Muscle layer of duodenum (tissue), 2 donors: ENCODE results near the gene MAPKAPK3.
"Not testable (repeated sequence)": the region's sequence is repeated elsewhere in the genome, so short reads cannot be mapped to it uniquely, and the experiment has no call there.

Experiments used
- H3K27ac ChIP-seq: one replicate; pipeline ENCODE4 v1.7.0; 2013; ENCODE audit warnings: mild to moderate bottlenecking, low read length
- H3K27me3 ChIP-seq: one replicate; pipeline ENCODE4 v1.7.0; 2013; ENCODE audit warnings: low read depth, mild to moderate bottlenecking, control low read depth, low read length
- H3K36me3 ChIP-seq, 2 donors: one replicate each; pipeline ENCODE4 v1.7.0; 2013; ENCODE audit warnings: low read length in 2 of 2, control low read depth in 1 of 2, mild to moderate bottlenecking in 1 of 2; ENCODE audit not compliant: insufficient read depth in 2 of 2, control insufficient read depth in 1 of 2
- H3K4me1 ChIP-seq, 2 donors: one replicate each; pipeline ENCODE4 v1.7.0; 2013; ENCODE audit warnings: low read length in 2 of 2, mild to moderate bottlenecking in 2 of 2, control low read depth in 1 of 2, moderate library complexity in 1 of 2; ENCODE audit not compliant: insufficient read depth in 2 of 2, control insufficient read depth in 1 of 2
- H3K4me3 ChIP-seq, 2 donors: one replicate each; pipeline ENCODE4 v1.7.0; 2013; ENCODE audit warnings: low read length in 2 of 2, low read depth in 1 of 2, mild to moderate bottlenecking in 1 of 2
- H3K9me3 ChIP-seq, 2 donors: one replicate each; pipeline ENCODE4 v1.7.0; 2013; ENCODE audit warnings: low read length in 2 of 2, control low read depth in 1 of 2, mild to moderate bottlenecking in 1 of 2; ENCODE audit not compliant: control insufficient read depth in 1 of 2
- donor health status: healthy.

MAPKAPK3 gene

DNA sequence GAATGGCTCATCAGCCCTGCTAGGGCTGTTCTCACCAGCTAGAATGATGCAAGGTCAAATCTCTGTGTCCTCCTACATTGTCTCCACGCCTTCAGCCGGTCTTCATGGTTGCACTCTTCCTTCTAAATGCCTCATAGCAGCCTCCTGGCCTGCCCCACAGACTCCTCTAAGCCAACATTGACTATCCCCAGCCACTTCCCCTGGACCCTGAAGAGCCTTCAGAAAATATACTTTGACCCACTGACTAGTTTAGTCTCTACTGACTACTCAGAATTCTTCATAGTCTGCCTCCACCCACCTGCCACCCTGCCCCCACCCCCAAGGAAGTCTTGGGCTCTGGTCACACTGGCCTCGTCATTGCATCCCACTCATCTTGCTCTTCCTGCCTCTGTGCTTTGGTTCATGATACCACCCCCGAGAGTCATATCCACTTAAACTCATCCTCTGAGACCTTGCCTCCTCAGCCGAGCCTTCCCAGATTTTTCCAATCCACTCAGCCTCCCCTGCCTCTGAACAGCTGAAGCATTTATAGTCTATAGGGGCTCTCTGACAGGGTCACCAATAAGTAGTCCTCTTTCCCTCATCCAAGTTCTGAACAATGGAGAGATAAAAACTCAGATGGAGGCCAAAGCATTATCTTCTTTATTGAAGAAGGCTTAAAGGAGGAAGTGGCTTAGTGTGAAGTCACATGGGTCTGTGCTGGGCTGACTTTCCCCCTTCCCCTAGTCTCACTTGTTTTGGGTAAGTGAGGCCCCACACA is 48.3 kb downstream of the MAPKAPK3 start:
- H3K27me3 ChIP-seq, result no peaks in the 10 kb centered on the region

DNA sequence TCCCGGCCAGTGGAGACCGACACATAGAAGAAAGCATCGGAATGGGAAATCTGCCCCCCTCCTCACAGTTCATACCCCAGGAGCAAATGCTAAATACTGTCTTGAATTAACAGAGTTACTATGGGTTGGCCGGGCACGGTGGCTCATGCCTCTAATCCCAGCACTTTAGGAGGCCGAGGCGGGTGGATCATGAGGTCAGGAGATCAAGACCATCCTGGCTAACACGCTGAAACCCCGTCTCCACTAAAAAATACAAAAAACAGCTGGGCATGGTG is 48.8 kb downstream of the MAPKAPK3 start:
- not testable (repeated sequence) for H3K4me3 ChIP-seq, H3K27me3 ChIP-seq, H3K4me1 ChIP-seq, H3K9me3 ChIP-seq, H3K27ac ChIP-seq, H3K36me3 ChIP-seq

More for the DNA sequence above, 48.3 kb downstream of the MAPKAPK3 start:
- Histone ChIP-seq H3K4me1 (no peaks in the 10 kb centered on the region), H3K27ac (no peak overlapping the region), H3K4me3 (no peak overlapping the region), H3K36me3 (no peaks in the 10 kb centered on the region), H3K9me3 (no peaks in the 10 kb centered on the region)

DNA sequence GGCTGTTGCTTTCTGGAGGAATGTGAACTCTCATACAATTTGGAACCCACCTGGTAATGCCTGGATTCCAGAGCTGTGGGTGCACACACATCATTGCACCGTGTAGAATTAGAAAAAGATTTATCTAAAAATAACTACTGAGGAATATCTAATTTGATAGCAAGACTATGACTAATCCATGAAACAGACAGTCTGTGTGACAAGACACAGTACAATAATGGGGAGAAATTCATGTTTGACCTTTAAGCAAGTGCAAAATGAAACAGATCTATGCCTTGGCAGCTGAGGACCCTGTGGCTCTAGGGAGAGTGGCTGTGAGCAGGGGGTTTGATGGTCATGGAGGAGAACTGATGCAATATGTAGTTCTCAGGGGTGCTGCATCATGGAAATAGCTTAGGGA is 49.9 kb downstream of the MAPKAPK3 start:
- no peak overlapping the region for H3K4me3 ChIP-seq
- H3K27ac ChIP-seq, result no peak overlapping the region
- H3K27me3 ChIP-seq, result no peaks in the 10 kb centered on the region
- H3K9me3 ChIP-seq, result no peaks in the 10 kb centered on the region
- no peaks in the 10 kb centered on the region for H3K36me3 ChIP-seq
- H3K4me1 ChIP-seq, result no peaks in the 10 kb centered on the region

DNA sequence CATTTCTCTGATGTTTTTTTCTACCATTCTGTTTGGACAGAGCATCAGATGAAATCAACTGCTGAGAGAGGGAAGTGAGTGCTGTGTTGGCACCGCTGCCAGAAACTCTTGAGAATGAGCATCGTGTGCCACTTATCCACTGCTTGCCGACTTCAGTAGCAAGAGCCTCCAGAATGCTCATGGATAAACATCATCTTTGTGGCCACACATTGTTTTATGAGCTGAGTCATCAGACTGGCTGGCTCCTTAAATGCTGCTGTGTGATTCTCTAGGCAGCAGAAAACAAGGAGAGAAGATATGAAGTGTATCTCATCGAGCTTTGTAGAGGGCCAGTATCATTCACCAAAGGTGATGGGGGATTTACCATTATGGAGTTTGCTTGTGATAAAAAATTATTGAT is 54.4 kb downstream of the MAPKAPK3 start:
- Histone ChIP-seq H3K27me3 (peaks cover 16% of the 10 kb centered on the region), H3K36me3 (no peaks in the 10 kb centered on the region), H3K9me3 (no peaks in the 10 kb centered on the region), H3K4me3 (no peak overlapping the region), H3K27ac (no peak overlapping the region), H3K4me1 (peaks cover 3 to 5% of the 10 kb centered on the region in 2 donors)

DNA sequence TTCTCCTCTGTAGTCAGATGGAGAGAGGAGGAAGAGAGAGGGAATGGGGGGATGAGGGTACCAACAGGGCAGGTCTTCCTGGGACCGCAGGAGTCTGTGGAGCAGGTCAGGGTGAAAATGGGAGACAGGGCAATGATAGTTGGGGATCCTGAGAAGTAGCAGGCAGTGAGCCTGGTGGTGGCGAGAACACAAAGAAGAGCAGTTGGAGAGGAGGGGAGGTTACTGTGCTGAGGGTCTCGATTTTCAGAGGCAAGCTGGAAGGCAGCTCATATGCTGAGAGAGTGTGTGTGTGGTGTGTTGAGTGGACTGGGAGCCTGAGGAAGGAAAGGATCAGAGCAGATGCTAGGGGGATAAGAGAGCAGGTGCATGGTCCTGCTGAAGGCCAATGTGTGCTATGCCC is 55.7 kb downstream of the MAPKAPK3 start:
- Histone ChIP-seq H3K27me3 (peaks cover 26% of the 10 kb centered on the region), H3K4me3 (no peak overlapping the region), H3K9me3 (no peaks in the 10 kb centered on the region), H3K4me1 (peaks cover 3 to 5% of the 10 kb centered on the region in 2 donors), H3K36me3 (no peaks in the 10 kb centered on the region), H3K27ac (no peak overlapping the region)

DNA sequence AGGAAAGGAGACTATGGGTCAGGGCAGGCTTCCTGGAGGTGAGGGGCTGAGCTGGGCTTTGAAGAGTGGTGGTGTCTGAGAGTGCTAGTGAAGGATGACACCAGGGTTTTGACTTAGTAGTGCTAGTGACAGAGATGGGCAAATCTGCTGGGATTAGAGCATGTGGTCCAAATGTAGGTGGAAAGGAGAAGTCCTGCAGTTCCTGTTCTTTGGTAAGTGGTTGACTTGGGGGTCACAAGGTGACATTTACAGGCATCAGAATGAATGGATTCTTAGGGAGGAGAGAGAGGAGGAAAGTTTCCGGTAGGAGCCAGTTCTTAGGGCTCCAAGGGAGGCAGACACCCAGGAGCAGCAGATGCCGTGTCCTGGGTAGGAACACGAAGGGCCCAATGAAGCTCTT is 57.0 kb downstream of the MAPKAPK3 start:
- Histone ChIP-seq H3K4me3 (no peak overlapping the region), H3K36me3 (no peaks in the 10 kb centered on the region), H3K4me1 (peaks cover 3 to 5% of the 10 kb centered on the region in 2 donors), H3K27ac (no peak overlapping the region), H3K27me3 (peaks cover 26% of the 10 kb centered on the region), H3K9me3 (no peaks in the 10 kb centered on the region)

DNA sequence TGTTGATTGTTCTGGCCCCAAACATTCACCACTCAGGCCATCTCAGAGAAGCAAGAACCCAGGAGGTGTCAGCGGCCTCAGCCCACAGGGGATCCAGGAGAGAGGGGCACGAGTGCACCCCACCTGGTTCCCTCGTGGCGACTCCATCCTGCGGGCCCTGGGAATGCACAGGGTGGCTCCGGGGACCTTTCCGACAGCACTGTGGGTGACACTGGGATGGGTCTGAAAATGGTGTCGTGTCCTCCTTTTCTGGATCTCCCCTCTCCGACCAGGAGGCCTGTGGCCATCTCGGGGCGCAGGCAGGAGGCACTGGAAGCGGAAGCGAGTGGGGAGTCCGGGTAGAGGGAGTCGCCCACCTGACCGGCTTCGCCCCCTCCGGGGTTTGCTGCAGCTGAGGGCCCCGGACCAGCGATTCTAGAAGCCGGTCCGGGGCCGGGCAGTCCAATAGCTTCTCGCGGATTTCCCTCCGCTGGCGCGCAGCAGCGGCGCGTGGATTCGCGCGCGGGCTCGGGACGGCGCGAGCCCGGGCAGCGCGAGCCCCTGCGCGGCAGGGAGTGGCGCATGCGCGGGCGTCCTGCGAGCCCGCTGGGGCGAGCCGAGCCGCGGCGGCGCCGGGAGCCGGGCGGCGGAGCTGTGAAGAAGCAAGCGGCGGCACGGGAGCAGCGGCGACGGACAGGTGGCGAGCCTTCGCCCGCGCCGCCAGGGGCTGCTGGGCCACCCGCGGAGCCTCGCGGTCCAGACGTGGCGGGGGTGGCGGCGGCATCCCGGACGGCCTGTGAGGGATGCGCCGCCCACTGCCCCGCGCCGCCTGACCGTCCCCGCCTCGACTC is 57.6 kb downstream of the MAPKAPK3 start, which contains the start of gene DOCK3:
Gene DOCK3 (plus strand): TSS at position 579 of the 830 bp plus-strand sequence. CDS start 337 bp downstream, outside the sequence.
- peaks cover 3 to 5% of the 10 kb centered on the region in 2 donors for H3K4me1 ChIP-seq
- H3K9me3 ChIP-seq, result no peaks in the 10 kb centered on the region
- peak within 1 kb of the TSS in 1 of 2 donors; percentile 59 for H3K4me3 ChIP-seq
- no peak within 1 kb of the TSS for H3K27ac ChIP-seq
- no peaks in the 10 kb centered on the region for H3K36me3 ChIP-seq
- H3K27me3 ChIP-seq, result peaks cover 26% of the 10 kb centered on the region

DNA sequence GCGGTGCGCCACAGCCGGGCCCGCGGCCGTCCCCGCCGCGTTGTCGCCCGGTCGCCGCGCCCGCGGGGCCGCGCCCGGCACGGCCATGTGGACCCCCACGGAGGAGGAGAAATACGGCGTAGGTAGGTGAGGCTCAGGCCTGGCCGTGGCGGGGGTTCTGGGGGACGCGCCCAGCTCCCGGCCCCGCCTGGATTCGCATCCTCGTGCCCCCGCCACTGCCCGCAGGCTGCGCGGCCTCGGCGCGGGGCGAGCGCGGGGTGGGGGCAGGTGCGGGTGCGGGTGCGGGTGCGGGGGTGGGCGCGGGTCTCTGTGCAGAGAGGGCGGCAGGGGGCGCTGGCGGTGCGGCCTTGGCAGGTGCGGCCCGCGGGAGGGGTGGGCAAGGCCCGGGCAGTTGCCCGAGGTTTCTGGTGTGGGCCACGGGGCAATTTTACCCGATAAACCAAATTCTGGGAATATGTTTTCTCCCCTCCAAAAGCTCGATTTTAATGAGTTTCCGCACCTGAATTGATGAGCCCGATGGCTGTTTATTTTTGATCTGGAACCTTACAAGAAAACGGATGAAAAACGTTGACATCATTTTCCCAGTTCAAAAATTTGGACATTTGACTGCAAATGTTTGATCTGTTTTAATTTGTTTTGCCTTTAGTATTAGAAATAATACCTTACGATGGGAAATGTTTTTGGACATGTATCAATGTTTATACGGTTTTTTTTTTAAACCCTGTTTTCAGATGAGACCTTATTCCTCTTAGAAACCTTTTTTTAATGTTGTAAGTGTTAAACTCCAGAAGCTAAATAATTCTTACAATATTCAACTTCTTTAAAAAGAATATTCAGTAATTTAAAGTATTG is 58.5 kb downstream of the MAPKAPK3 start:
- Histone ChIP-seq H3K4me3 (peak overlapping the region in 1 of 2 donors; percentile 59), H3K4me1 (peaks cover 3 to 5% of the 10 kb centered on the region in 2 donors), H3K27ac (no peak overlapping the region), H3K27me3 (peaks cover 26% of the 10 kb centered on the region), H3K36me3 (no peaks in the 10 kb centered on the region), H3K9me3 (no peaks in the 10 kb centered on the region)

DNA sequence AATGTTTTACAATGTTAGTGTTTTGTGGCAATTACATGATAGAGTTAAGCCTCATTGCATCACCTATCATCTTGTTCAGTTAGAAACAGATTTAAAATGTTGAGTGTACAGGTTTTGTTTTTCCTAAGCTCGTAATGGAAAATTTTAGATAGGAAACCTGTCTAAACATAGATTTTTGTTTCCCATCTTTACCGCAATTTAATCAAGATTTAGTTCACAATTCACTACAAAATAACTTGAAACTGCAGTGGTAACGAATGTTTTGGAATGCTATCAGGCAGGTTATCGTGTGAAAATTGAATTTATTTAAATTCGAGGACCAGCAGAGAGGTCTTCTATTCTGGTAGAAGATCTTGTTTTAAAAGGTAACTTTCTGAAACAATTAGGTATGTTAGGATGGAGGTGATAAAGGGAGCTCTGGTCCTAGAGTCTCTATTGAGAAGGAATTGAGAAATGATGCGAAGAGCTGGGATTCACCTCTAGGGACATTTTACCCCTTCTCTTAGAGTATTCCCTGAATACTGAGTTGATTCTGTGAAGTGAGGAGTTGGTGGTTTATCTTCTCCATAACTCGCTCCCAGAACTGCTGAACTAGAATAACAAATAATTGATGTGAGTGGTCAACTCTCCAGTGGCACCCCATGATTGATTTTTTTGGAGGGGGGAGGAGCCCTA is 59.2 kb downstream of the MAPKAPK3 start:
- Histone ChIP-seq H3K4me3 (no peak overlapping the region), H3K4me1 (peaks cover 3 to 5% of the 10 kb centered on the region in 2 donors), H3K27me3 (peaks cover 26% of the 10 kb centered on the region), H3K9me3 (no peaks in the 10 kb centered on the region), H3K36me3 (no peaks in the 10 kb centered on the region), H3K27ac (no peak overlapping the region)

DNA sequence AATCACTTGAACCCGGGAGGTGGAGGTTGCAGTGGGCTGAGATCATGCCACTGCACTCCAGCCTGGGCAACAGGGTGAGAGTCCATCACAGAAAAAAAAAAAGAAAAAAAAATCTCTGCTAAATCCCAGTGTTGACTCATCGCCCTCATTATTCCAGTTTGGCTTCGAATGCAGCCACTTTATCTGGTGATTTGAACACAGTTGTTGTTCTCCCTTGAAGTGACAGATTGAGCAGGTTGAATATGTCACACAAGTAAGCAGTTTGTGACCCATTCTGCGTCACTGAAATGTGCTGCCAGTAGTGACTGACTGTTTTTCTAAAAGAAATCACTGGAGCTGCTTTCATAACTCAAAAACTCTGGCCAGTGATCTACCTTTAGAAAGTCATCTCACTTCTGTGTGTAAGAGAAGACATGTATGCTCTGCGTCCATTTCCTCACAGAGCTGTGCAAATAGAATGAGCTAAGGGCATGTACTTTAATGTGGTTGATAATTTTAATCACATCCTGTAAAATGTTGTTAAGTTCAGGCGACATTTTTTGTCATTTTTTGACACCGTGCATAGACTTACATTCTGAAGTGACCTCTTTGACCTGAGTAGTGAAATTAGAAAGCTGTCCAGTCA is 70.3 kb downstream of the MAPKAPK3 start:
- Histone ChIP-seq H3K27ac (no peak overlapping the region), H3K36me3 (no peaks in the 10 kb centered on the region), H3K9me3 (no peaks in the 10 kb centered on the region), H3K4me3 (no peak overlapping the region), H3K27me3 (no peaks in the 10 kb centered on the region), H3K4me1 (no peaks in the 10 kb centered on the region)
